ENCODE results near the gene NUP210L. TPM values are rescaled to one million over a fixed set of nuclear protein-coding genes. Genes with fewer than 3 reads are reported as not detected.
"Not testable (repeated sequence)": the region's sequence is repeated elsewhere in the genome, so short reads cannot be mapped to it uniquely, and the experiment has no call there.

Gene NUP210L
- total RNA-seq, 4 donors from 2014 or later = under 0.01 to 0.30 (median 0.21) TPM; not detected in 1

GRCh38 chr1:154081386-154082126 lies 73.3 kb downstream of the NUP210L start:
- Histone ChIP-seq H3K9me3 (peaks cover 0 to 13% (median 2%) of the 10 kb centered on the region in 4 donors), H3K36me3 (no peaks in the 10 kb centered on the region), H3K27me3 (no peaks in the 10 kb centered on the region), H3K27ac (no peak overlapping the region), H3K4me3 (no peak overlapping the region), H3K4me1 (no peaks in the 10 kb centered on the region)
- no peak for TF ChIP-seq POLR2A (IDR thresholded peaks at IDR 0.05)
- TF ChIP-seq EP300 (IDR thresholded peaks at IDR 0.05) = no peak
- no peak for TF ChIP-seq CTCF (IDR thresholded peaks at IDR 0.05)
- 74 to 77% methylated on average over 6 of the region's 6 CpGs for WGBS, 2 donors
- no peak for DNase-seq (ENCODE audit: low spot score in 2 of 2)

GRCh38 chr1:154076413-154076812 lies 78.5 kb downstream of the NUP210L start:
- no peak for TF ChIP-seq EP300 (IDR thresholded peaks at IDR 0.05)
- no peak for TF ChIP-seq POLR2A (IDR thresholded peaks at IDR 0.05)
- TF ChIP-seq CTCF (IDR thresholded peaks at IDR 0.05) = no peak
- Histone ChIP-seq H3K27me3 (no peaks in the 10 kb centered on the region), H3K27ac (no peak overlapping the region), H3K4me1 (no peaks in the 10 kb centered on the region), H3K9me3 (peaks cover 0 to 18% (median 0%) of the 10 kb centered on the region in 4 donors), H3K36me3 (no peaks in the 10 kb centered on the region), H3K4me3 (no peak overlapping the region)
- WGBS, 2 donors = 75 to 80% methylated on average over 2 of the region's 2 CpGs
- no peak for DNase-seq (ENCODE audit: low spot score in 2 of 2)

GRCh38 chr1:154075746-154076145 lies 79.1 kb downstream of the NUP210L start:
- Histone ChIP-seq H3K9me3 (peaks cover 0 to 18% (median 0%) of the 10 kb centered on the region in 4 donors), H3K36me3 (no peaks in the 10 kb centered on the region), H3K4me3 (no peak overlapping the region), H3K27ac (no peak overlapping the region), H3K27me3 (no peaks in the 10 kb centered on the region), H3K4me1 (no peaks in the 10 kb centered on the region)
- WGBS, 2 donors = 76 to 79% methylated on average over 2 of the region's 2 CpGs
- TF ChIP-seq CTCF (IDR thresholded peaks at IDR 0.05) (no peak), POLR2A (IDR thresholded peaks at IDR 0.05) (no peak), EP300 (IDR thresholded peaks at IDR 0.05) (no peak)
- DNase-seq (ENCODE audit: low spot score in 2 of 2) = no peak

GRCh38 chr1:154062309-154062708 lies 92.6 kb downstream of the NUP210L start:
- no peak overlapping the region for H3K27ac ChIP-seq

GRCh38 chr1:154047436-154047835 lies 107.4 kb downstream of the NUP210L start:
- not testable (repeated sequence) for DNase-seq (ENCODE audit: low spot score in 2 of 2); H3K4me1 ChIP-seq; H3K36me3 ChIP-seq; H3K4me3 ChIP-seq; H3K27me3 ChIP-seq; H3K27ac ChIP-seq; H3K9me3 ChIP-seq
- 58 to 83% methylated on average over 4 of the region's 4 CpGs for WGBS, 2 donors

More at GRCh38 chr1:154062309-154062708, 92.6 kb downstream of the NUP210L start:
- Histone ChIP-seq H3K36me3 (no peaks in the 10 kb centered on the region), H3K4me3 (no peak overlapping the region), H3K9me3 (no peaks in the 10 kb centered on the region), H3K27me3 (no peaks in the 10 kb centered on the region), H3K4me1 (no peaks in the 10 kb centered on the region)
- DNase-seq (ENCODE audit: low spot score in 2 of 2) = no peak
- WGBS, 2 donors = 77 to 94% methylated on average over 1 of the region's 1 CpG
- TF ChIP-seq CTCF (IDR thresholded peaks at IDR 0.05) (no peak), POLR2A (IDR thresholded peaks at IDR 0.05) (no peak), EP300 (IDR thresholded peaks at IDR 0.05) (no peak)

- peaks cover 0 to 22% (median 2%) of the 10 kb centered on the region in 4 donors for H3K9me3 ChIP-seq
- H3K4me1 ChIP-seq; H3K27me3 ChIP-seq; H3K4me3 ChIP-seq; H3K27ac ChIP-seq; DNase-seq (ENCODE audit: low spot score in 2 of 2); H3K36me3 ChIP-seq: not testable (repeated sequence)
- WGBS, 2 donors = 96 to 97% methylated on average over 1 of the region's 1 CpG
Observed at GRCh38 chr1:154033697-154034096, 121.2 kb downstream of the NUP210L start.

Data from tibial nerve (tissue), 4 donors.